Posterior cingulate gyrus (tissue), 11 donors: ENCODE data around the gene TJP2.

Experiments
- DNase-seq, 10 donors: peaks; one replicate each; pipeline versions ENCODE4 v3.0.0 to v3.0.0-alpha.2; 2020 to 2021; ENCODE audit warnings: mixed read lengths in 3 of 10
- intact Hi-C: fragments of 100-400 bp; cut with DNase I; formaldehyde crosslinking; loops from one replicate; pipeline ENCODE4 v1.15.1; 2023

Gene TJP2

DNA sequence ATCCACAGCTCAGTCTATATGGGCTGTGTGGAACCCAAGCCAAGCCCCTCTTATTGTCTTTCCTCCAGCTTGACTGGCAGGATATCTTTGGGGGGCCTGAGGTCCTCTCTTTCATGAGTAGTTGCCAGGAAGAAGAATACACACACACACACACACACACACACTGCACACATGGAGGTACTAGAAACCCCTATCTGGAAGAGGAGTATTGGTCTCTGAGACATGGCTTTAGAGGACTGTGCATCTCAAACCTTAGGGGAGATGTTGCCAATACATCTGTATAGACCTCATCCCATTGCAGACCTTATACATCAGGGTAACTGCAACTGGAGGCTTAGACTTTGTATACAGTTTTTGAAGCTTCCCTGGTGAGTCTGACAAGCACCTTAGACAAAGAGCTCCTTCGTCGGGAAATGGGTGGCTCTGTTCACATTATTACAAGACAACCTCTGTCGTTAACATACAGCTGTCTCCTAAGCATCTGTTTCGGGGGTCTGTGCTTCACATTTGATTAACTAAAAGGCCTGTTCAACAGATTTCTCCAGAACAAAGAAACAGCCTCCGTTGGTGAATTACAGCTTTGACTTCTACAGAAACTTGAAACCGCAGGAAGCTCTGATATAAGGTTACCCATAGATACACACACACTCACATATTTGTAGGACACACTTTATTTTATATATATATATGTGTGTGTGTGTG lies 145.4 kb downstream of the TJP2 start:
- intact Hi-C loops: no loop called here
- DNase-seq: no peak

GRCh38 chr9:69322256-69322655 lies 148.2 kb downstream of the TJP2 start:
- intact Hi-C loops: no loop called here
- DNase-seq: no peak

GRCh38 chr9:69323861-69324260 lies 149.8 kb downstream of the TJP2 start:
- intact Hi-C loops: no loop called here
- no peak for DNase-seq
